ENCODE data around the gene ALAS1. TPM values are rescaled to one million over a fixed set of nuclear protein-coding genes. Genes with fewer than 3 reads are reported as not detected.
A peak's percentile ranks its signal among the peaks of the same experiment; 100 is the strongest.

Gene ALAS1
- total RNA-seq, 2 donors from 2014 or later, result 13.5 to 63.6 TPM

DNA sequence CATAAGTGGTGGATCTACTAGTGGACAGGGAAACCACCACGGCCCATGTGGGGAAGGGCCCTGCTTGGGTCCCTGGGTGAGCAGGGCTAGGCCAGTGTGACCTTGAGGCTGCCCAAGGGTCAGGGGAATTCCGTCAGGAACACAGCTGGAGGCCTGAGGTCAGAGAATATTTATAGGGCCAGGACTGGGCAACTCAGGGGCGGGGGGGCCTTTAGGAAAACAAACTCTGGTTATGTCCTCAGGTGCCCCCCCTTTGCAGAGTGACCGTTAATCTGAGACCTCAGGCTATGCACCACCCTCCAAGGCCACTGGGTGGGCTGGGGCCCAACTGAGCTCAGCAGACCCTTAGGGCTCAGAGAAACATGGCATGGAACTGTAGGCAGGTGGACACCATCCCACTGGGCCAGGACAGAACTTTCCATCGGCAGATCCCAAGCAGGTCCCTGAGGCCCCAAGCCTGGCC lies 38.5 kb downstream of the ALAS1 start:
- peaks cover 38% of the 10 kb centered on the region for H3K4me1 ChIP-seq

DNA sequence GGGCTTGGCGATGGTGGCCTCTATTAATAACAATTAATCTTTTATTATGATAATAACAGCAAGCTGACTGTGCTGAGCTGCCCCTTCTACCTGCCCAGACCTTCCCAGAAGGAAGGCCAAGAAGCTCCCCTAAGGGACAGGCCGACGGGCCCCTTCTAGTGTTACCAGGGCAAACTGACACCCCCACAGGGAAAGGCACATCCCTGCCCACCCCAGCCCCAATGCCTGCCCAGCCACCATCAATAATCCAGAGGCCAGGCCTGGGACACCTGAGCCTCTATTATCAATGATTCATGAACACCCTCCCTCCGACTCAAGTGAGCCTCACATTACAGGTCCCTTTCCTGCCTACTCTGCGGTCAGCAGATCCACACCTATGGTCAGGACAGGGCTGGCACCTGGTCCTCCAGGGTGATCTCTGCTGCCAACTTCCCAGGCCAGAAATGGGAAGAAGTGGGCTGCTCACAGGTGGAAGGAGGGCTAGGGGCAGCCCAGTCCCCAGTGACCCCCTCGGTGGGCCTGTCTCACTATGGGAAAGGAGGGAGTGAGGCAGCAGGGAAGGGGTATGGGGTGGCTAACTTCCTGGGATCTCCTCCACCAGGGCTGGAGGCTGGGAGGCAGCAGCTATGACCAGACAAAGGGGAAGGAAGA lies 39.2 kb downstream of the ALAS1 start:
- Histone ChIP-seq H3K4me1 (peaks cover 38% of the 10 kb centered on the region), H3K36me3 (replicated peaks in 1 of 2; ENCODE audit: insufficient read depth in 1 of 2, low read depth in 2 of 2) (no peaks in the 10 kb centered on the region), H3K27ac (peak overlapping the region; percentile 70 to 92 (median 84)), H3K9me3 (no peaks in the 10 kb centered on the region), H3K27me3 (no peaks in the 10 kb centered on the region), H3K4me3 (no peak overlapping the region)
- 54 to 70% methylated on average over 2 to 6 of the region's 6 CpGs for WGBS, 2 donors
- intact Hi-C loops (cut with DNase I), result no loop called here
- no peak for TF ChIP-seq POLR2A (IDR thresholded peaks at IDR 0.05)
- TF ChIP-seq, protein P1, sequence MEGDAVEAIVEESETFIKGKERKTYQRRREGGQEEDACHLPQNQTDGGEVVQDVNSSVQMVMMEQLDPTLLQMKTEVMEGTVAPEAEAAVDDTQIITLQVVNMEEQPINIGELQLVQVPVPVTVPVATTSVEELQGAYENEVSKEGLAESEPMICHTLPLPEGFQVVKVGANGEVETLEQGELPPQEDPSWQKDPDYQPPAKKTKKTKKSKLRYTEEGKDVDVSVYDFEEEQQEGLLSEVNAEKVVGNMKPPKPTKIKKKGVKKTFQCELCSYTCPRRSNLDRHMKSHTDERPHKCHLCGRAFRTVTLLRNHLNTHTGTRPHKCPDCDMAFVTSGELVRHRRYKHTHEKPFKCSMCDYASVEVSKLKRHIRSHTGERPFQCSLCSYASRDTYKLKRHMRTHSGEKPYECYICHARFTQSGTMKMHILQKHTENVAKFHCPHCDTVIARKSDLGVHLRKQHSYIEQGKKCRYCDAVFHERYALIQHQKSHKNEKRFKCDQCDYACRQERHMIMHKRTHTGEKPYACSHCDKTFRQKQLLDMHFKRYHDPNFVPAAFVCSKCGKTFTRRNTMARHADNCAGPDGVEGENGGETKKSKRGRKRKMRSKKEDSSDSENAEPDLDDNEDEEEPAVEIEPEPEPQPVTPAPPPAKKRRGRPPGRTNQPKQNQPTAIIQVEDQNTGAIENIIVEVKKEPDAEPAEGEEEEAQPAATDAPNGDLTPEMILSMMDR (IDR thresholded peaks at IDR 0.05), result no peak
- no peak for ATAC-seq
- DNase-seq, result no peak

More for the DNA sequence above, 38.5 kb downstream of the ALAS1 start:
- H3K36me3 ChIP-seq (replicated peaks in 1 of 2; ENCODE audit: insufficient read depth in 1 of 2, low read depth in 2 of 2), result no peaks in the 10 kb centered on the region
- no peak for TF ChIP-seq POLR2A (IDR thresholded peaks at IDR 0.05)
- TF ChIP-seq, protein P1 (IDR thresholded peaks at IDR 0.05), result no peak
- 52 to 78% methylated on average over 2 to 5 of the region's 5 CpGs for WGBS, 2 donors
- H3K9me3 ChIP-seq, result no peaks in the 10 kb centered on the region
- DNase-seq (no peak), ATAC-seq (no peak)
- H3K4me3 ChIP-seq, result no peak overlapping the region
- H3K27me3 ChIP-seq, result no peaks in the 10 kb centered on the region
- intact Hi-C loops (cut with DNase I), result no loop called here
- H3K27ac ChIP-seq, result peak overlapping the region in 2 of 4 donors; percentile 70 to 86

DNA sequence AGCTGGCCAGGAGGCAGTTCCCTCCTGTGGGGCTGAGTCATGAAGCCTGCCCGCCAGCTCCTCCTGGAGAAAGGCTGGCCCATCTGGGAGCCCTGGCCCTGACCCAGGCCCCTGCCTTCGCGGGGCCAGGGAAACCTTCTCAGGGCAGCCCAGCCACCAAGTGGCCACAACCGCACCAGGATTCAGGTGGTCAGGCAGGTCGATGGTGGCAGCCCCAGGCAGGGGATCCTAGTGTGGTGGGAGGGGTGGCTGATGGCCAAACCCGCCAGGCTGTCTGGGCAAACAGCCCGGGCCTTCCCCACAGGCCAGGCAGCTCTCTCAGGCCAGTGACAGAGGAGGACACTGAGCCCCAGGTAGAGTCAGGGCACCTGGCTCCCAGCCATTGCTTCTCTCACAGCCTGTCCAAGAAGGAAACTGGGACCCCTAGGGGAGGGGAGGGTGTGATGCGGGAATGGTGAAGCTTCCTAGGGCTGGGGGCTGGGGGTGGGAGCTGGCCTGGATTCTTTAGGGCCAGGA lies 39.8 kb downstream of the ALAS1 start:
- no peak overlapping the region for H3K4me3 ChIP-seq
- peak in 2 of 3 donors; percentile 9 to 24 for TF ChIP-seq POLR2A (IDR thresholded peaks at IDR 0.05)
- TF ChIP-seq, protein P1 (IDR thresholded peaks at IDR 0.05), result peak in 1 of 7 experiments; percentile 31
- peak overlapping the region; percentile 70 to 92 (median 84) for H3K27ac ChIP-seq
- H3K27me3 ChIP-seq, result no peaks in the 10 kb centered on the region
- DNase-seq (peak; percentile 76 to 91 (median 84)), ATAC-seq (peak; percentile 72)
- no peaks in the 10 kb centered on the region for H3K36me3 ChIP-seq (replicated peaks in 1 of 2; ENCODE audit: insufficient read depth in 1 of 2, low read depth in 2 of 2)
- H3K4me1 ChIP-seq, result peaks cover 38% of the 10 kb centered on the region
- intact Hi-C loops (cut with DNase I), result no loop called here
- H3K9me3 ChIP-seq, result no peaks in the 10 kb centered on the region
- 0 to 9% methylated on average over 3 to 8 of the region's 8 CpGs for WGBS, 2 donors

DNA sequence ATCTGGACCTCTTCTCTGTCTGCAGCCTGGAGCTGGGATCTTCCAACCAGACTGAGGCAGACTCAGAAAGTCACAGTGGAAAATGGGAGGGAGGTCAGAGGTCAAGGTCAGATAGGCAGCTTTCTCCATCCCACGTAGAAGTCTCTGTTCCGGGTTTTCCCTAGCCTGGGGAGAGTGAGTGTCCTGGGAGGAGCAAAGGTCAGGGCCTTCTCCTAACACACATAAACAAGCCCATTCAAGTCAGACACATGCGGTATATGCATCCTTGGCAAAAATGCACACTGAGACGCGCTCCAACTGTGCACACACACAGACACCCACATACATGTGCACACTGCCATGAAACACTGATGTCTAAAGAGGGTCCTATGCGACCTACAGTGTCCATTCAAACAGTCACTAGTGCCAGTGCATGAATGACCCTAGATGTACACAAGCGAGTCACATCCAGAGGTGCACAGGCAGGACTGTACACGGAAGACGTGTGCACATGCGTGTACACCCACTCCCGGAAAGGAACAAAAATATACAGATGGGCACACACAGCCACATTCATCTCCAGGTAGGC lies 40.3 kb downstream of the ALAS1 start:
- intact Hi-C loops (cut with DNase I), result no loop called here
- DNase-seq (peak in 1 of 4 donors; percentile 10), ATAC-seq (peak; percentile 5)
- Histone ChIP-seq H3K27me3 (no peaks in the 10 kb centered on the region), H3K27ac (peak overlapping the region; percentile 70 to 92 (median 84)), H3K9me3 (no peaks in the 10 kb centered on the region), H3K4me3 (peak overlapping the region; percentile 42 to 88), H3K4me1 (peaks cover 38% of the 10 kb centered on the region), H3K36me3 (replicated peaks in 1 of 2; ENCODE audit: insufficient read depth in 1 of 2, low read depth in 2 of 2) (no peaks in the 10 kb centered on the region)
- WGBS, 2 donors, result 20 to 32% methylated on average over 5 to 11 of the region's 11 CpGs
- no peak for TF ChIP-seq POLR2A (IDR thresholded peaks at IDR 0.05)
- TF ChIP-seq, protein P1 (IDR thresholded peaks at IDR 0.05), result peak in 1 of 7 experiments; percentile 56

All from body of pancreas (tissue), 4 donors.